PC-9 (cell line): ENCODE results near the gene HENMT1.

Experiments
- CTCF ChIP-seq: fragments of 200-600 bp; sonication (generic); conservative IDR thresholded peaks from 2 replicates; pipeline ENCODE4 v1.6.1; 2017; ENCODE audit warnings: mixed run types, antibody characterized with exemption, mild to moderate bottlenecking, moderate library complexity
- EZH2 ChIP-seq: fragments of 200-600 bp; sonication (generic); IDR thresholded peaks from 2 replicates; pipeline ENCODE4 v1.8.0; 2017; ENCODE audit warnings: antibody characterized with exemption, low read depth

GRCh38 chr1:108669679-108670078 lies 8.8 kb upstream of the HENMT1 start:
- TF ChIP-seq CTCF (no peak), EZH2 (no peak)
